HG03565 (cell line): ENCODE results near the gene COMMD7.
"Not testable (repeated sequence)": the region's sequence is repeated elsewhere in the genome, so short reads cannot be mapped to it uniquely, and the experiment has no call there.

Experiments used
- ATAC-seq: cut with Tn5 transposase; IDR thresholded peaks from one replicate; pipeline ENCODE4 v1.9.1; 2021; ENCODE audit warnings: mild to moderate bottlenecking, moderate library complexity; ENCODE audit not compliant: unreplicated experiment

COMMD7 gene

GRCh38 chr20:32767418-32768198 lies 24.3 kb upstream of the COMMD7 start:
- no peak for ATAC-seq

- not testable (repeated sequence) for ATAC-seq
Observed at GRCh38 chr20:32765230-32765875, 22.1 kb upstream of the COMMD7 start.

GRCh38 chr20:32764005-32764960 lies 21.0 kb upstream of the COMMD7 start:
- no peak for ATAC-seq

GRCh38 chr20:32763202-32764004 lies 20.1 kb upstream of the COMMD7 start:
- no peak for ATAC-seq

GRCh38 chr20:32762754-32763201 lies 19.5 kb upstream of the COMMD7 start:
- no peak for ATAC-seq

GRCh38 chr20:32761831-32762753 lies 18.8 kb upstream of the COMMD7 start, which contains the start of gene DNMT3B:
DNMT3B (plus strand) TSS chr20:32762385; CDS start chr20:32780324, 17,939 bp downstream.
- ATAC-seq: peak; percentile 43

GRCh38 chr20:32761417-32761830 lies 18.2 kb upstream of the COMMD7 start:
- no peak for ATAC-seq

- no peak for ATAC-seq
Observed at GRCh38 chr20:32756156-32756555, 12.9 kb upstream of the COMMD7 start.

- no peak for ATAC-seq
Observed at GRCh38 chr20:32753731-32754130, 10.5 kb upstream of the COMMD7 start.

GRCh38 chr20:32752458-32753250 lies 9.4 kb upstream of the COMMD7 start:
- no peak for ATAC-seq

- no peak for ATAC-seq
Observed at GRCh38 chr20:32751702-32752457, 8.6 kb upstream of the COMMD7 start.

GRCh38 chr20:32751293-32751692 lies 8.0 kb upstream of the COMMD7 start:
- ATAC-seq: no peak

GRCh38 chr20:32749914-32750637 lies 6.8 kb upstream of the COMMD7 start:
- ATAC-seq: no peak

GRCh38 chr20:32742322-32743236 lies 688 bp downstream of the COMMD7 start:
- no peak for ATAC-seq

GRCh38 chr20:32741151-32741550 lies 2.1 kb downstream of the COMMD7 start:
- ATAC-seq: no peak
